ENCODE measurements around the gene IL6R.
A peak's percentile ranks its signal among the peaks of the same experiment; 100 is the strongest.

The IL6R gene

GRCh38 chr1:154403983-154404382, 1.2 kb upstream of the IL6R start:
- no peaks in the 10 kb centered on the region for H3K9me3 ChIP-seq (replicated peaks in 1 of 11)
- no peak for TF ChIP-seq Cebpa-rat (IDR thresholded peaks at IDR 0.05)
- H3K36me3 ChIP-seq, result peaks cover 0 to 24% (median 6%) of the 10 kb centered on the region in 11 experiments; a peak in 12 of 22 replicates
- peak overlapping the region; percentile 83 to 100 (median 93) for H3K4me2 ChIP-seq
- H3K27me3 ChIP-seq, result peaks cover 0 to 9% (median 0%) of the 10 kb centered on the region in 11 experiments; a peak in 2 of 22 replicates
- peak overlapping the region in 6 of 10 experiments; percentile 1 to 97 (median 96); a peak in 8 of 20 replicates for H3K4me3 ChIP-seq
- H3K27ac ChIP-seq, result peak overlapping the region in 10 of 11 experiments; percentile 95 to 99 (median 98); a peak in 21 of 22 replicates
- peaks cover 68 to 86% (median 71%) of the 10 kb centered on the region in 10 experiments for H3K4me1 ChIP-seq
- peaks cover 0 to 20% (median 16%) of the 10 kb centered on the region in 11 experiments; a peak in 19 of 22 replicates for H4K20me1 ChIP-seq
- peak overlapping the region in 10 of 11 experiments; percentile 46 to 99 (median 98); a peak in 19 of 22 replicates for H3K9ac ChIP-seq

GRCh38 chr1:154404511-154404931, 622 bp upstream of the IL6R start:
- no peak for TF ChIP-seq Cebpa-rat (IDR thresholded peaks at IDR 0.05)
- Histone ChIP-seq H3K9me3 (replicated peaks in 1 of 11) (no peaks in the 10 kb centered on the region), H4K20me1 (peaks cover 0 to 25% (median 21%) of the 10 kb centered on the region in 11 experiments; a peak in 19 of 22 replicates), H3K27ac (peak overlapping the region; percentile 85 to 99 (median 98)), H3K4me2 (peak overlapping the region; percentile 83 to 100 (median 93)), H3K36me3 (peaks cover 0 to 29% (median 12%) of the 10 kb centered on the region in 11 experiments; a peak in 12 of 22 replicates), H3K9ac (peak overlapping the region; percentile 92 to 99 (median 97)), H3K4me3 (peak overlapping the region; percentile 63 to 97 (median 90)), H3K4me1 (peaks cover 71 to 90% (median 75%) of the 10 kb centered on the region in 10 experiments), H3K27me3 (peaks cover 0 to 9% (median 0%) of the 10 kb centered on the region in 11 experiments; a peak in 2 of 22 replicates)

DNA sequence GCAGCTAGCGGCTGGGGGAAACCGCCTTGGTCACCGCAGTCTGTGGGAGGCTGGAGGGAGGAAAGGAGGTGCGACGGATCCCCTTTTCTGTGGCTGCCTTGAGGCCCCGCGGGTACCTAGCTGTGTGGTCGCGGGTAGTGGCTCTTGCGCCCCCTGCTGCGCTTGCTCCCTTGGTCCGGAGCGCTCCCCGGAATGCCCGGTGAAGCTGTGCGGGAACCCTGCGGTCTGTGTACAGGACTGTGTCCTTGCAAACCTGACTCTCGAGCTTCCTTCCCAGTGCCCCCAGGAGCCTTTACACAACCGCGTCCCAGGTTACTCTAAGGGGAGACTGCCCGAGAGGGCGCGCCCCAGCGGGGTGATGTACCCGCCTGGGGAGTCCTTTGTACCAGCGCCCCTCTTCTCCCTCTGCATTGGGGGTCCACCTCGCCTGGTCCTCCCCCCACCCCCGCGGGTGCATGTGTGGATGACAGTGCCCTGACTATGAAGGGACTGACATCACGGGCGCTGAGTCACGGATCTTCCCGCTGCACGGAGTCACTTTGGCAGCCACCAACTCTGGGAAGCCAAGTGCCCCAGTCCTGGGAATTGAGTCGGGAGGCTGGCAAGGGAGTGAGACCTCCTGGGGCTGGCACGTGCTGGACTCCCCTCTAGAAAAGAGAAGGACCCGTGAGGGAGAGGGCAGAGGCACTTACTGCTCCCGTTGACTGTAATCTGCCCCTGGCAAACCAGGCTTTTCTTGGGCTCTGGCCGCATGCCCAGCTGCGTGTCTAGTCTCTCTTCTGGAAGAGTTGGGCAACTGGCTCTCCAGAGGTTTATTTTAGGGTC, 816 bp downstream of the IL6R start:
- TF ChIP-seq Cebpa-rat (IDR thresholded peaks at IDR 0.05), result no peak
- peak overlapping the region; percentile 92 to 99 (median 97) for H3K9ac ChIP-seq
- H4K20me1 ChIP-seq, result peaks cover 0 to 40% (median 36%) of the 10 kb centered on the region in 11 experiments; a peak in 20 of 22 replicates
- peak overlapping the region; percentile 63 to 97 (median 90) for H3K4me3 ChIP-seq
- H3K36me3 ChIP-seq, result peaks cover 0 to 44% (median 25%) of the 10 kb centered on the region in 11 experiments; a peak in 15 of 22 replicates
- peaks cover 72 to 93% (median 75%) of the 10 kb centered on the region in 10 experiments for H3K4me1 ChIP-seq
- peak overlapping the region; percentile 92 to 99 (median 98) for H3K4me2 ChIP-seq
- H3K27ac ChIP-seq, result peak overlapping the region; percentile 85 to 99 (median 98)
- no peaks in the 10 kb centered on the region for H3K9me3 ChIP-seq (replicated peaks in 1 of 11)
- peaks cover 0 to 9% (median 0%) of the 10 kb centered on the region in 11 experiments; a peak in 2 of 22 replicates for H3K27me3 ChIP-seq

DNA sequence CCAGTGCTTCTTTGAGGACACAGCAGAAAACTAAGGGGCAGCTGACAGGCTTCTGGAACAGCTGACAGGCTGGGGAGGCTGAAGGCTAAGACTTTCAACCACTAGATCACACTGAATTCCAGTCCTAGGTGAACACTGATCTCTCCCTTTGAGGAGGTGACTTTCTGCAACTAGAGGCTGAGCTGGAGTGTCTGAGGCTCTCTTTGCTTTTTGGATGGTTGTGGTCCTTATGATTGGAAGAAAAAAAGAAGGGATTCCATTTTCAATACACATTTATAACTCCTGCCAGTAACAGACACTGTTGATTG, 1.4 kb downstream of the IL6R start:
- Histone ChIP-seq H3K4me2 (peak overlapping the region; percentile 92 to 99 (median 98)), H4K20me1 (peaks cover 0 to 45% (median 41%) of the 10 kb centered on the region in 11 experiments; a peak in 20 of 22 replicates), H3K9ac (peak overlapping the region; percentile 92 to 99 (median 97)), H3K27me3 (peaks cover 0 to 9% (median 0%) of the 10 kb centered on the region in 11 experiments; a peak in 2 of 22 replicates), H3K9me3 (replicated peaks in 1 of 11) (no peaks in the 10 kb centered on the region), H3K27ac (peak overlapping the region; percentile 85 to 99 (median 98)), H3K4me1 (peaks cover 72 to 93% (median 75%) of the 10 kb centered on the region in 10 experiments), H3K4me3 (peak overlapping the region; percentile 63 to 97 (median 90)), H3K36me3 (peaks cover 0 to 49% (median 31%) of the 10 kb centered on the region in 11 experiments; a peak in 15 of 22 replicates)
- TF ChIP-seq Cebpa-rat (IDR thresholded peaks at IDR 0.05), result no peak

GRCh38 chr1:154406886-154407197, 1.7 kb downstream of the IL6R start:
- Histone ChIP-seq H4K20me1 (peaks cover 0 to 48% (median 44%) of the 10 kb centered on the region in 11 experiments; a peak in 20 of 22 replicates), H3K4me2 (peak overlapping the region; percentile 92 to 99 (median 98)), H3K27me3 (peaks cover 0 to 9% (median 0%) of the 10 kb centered on the region in 11 experiments; a peak in 2 of 22 replicates), H3K27ac (peak overlapping the region; percentile 85 to 99 (median 98)), H3K36me3 (peaks cover 0 to 52% (median 34%) of the 10 kb centered on the region in 11 experiments; a peak in 15 of 22 replicates), H3K9me3 (replicated peaks in 1 of 11) (no peaks in the 10 kb centered on the region), H3K9ac (peak overlapping the region; percentile 92 to 99 (median 97)), H3K4me3 (peak overlapping the region; percentile 33 to 97 (median 90); a peak in 19 of 20 replicates), H3K4me1 (peaks cover 70 to 93% (median 75%) of the 10 kb centered on the region in 10 experiments)
- no peak for TF ChIP-seq Cebpa-rat (IDR thresholded peaks at IDR 0.05)

GRCh38 chr1:154407198-154408091, 2.3 kb downstream of the IL6R start:
- Histone ChIP-seq H3K4me2 (peak overlapping the region; percentile 92 to 99 (median 98)), H3K4me3 (peak overlapping the region; percentile 33 to 97 (median 90); a peak in 19 of 20 replicates), H3K27ac (peak overlapping the region; percentile 85 to 99 (median 98)), H3K9ac (peak overlapping the region; percentile 92 to 99 (median 97)), H3K27me3 (peaks cover 0 to 9% (median 0%) of the 10 kb centered on the region in 11 experiments; a peak in 2 of 22 replicates), H3K36me3 (peaks cover 0 to 58% (median 38%) of the 10 kb centered on the region in 11 experiments; a peak in 15 of 22 replicates), H4K20me1 (peaks cover 0 to 55% (median 50%) of the 10 kb centered on the region in 11 experiments; a peak in 20 of 22 replicates), H3K9me3 (replicated peaks in 1 of 11) (no peaks in the 10 kb centered on the region), H3K4me1 (peaks cover 64 to 93% (median 74%) of the 10 kb centered on the region in 10 experiments)
- peak in 2 of 11 experiments; percentile 16 to 27; a peak in 2 of 22 replicates for TF ChIP-seq Cebpa-rat (IDR thresholded peaks at IDR 0.05)

DNA sequence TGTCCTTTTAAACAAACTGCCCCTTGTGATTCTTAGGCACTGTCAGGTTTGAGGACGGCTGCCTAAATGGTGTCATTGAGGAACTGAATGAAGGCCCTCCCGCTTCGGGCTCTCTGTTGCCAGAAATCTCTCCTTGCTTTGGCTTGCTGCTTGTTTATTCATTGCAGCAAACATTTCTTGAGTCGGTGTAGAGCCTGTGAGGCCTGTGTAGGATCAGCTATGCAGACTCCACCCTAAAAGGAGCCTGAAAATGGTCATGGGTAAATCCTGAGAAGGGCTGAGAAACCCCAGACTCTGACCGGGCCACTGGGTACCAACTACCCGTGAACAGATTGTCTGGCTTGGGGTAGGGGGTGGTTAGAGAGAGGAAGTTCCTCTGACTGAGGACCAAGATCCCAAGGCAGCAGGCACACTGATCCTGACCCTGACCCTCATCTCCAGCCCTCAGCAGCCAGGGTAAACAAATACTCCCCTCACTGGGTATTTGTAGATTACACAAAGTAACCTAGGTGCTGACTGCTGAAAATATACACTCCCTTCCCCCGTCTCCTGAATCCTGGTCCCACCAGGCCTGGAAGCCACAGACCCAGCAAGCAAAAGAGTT, 3.1 kb downstream of the IL6R start:
- peak overlapping the region; percentile 92 to 99 (median 98) for H3K4me2 ChIP-seq
- H3K4me1 ChIP-seq, result peaks cover 63 to 93% (median 74%) of the 10 kb centered on the region in 10 experiments
- peaks cover 0 to 9% (median 0%) of the 10 kb centered on the region in 11 experiments; a peak in 2 of 22 replicates for H3K27me3 ChIP-seq
- no peaks in the 10 kb centered on the region for H3K9me3 ChIP-seq (replicated peaks in 1 of 11)
- no peak for TF ChIP-seq Cebpa-rat (IDR thresholded peaks at IDR 0.05)
- H3K27ac ChIP-seq, result peak overlapping the region; percentile 85 to 99 (median 98)
- H3K4me3 ChIP-seq, result peak overlapping the region in 9 of 10 experiments; percentile 83 to 97 (median 94); a peak in 18 of 20 replicates
- peak overlapping the region; percentile 92 to 99 (median 97) for H3K9ac ChIP-seq
- H4K20me1 ChIP-seq, result peaks cover 2 to 63% (median 59%) of the 10 kb centered on the region in 11 experiments; a peak in 20 of 22 replicates
- peaks cover 0 to 66% (median 43%) of the 10 kb centered on the region in 11 experiments; a peak in 15 of 22 replicates for H3K36me3 ChIP-seq

All from BLaER1 treated with 17β-estradiol and CSF1 and Interleukin-3, amounts not matched to agents 10 nM and 100 nM (cell line).